Measurements from ENCODE around the gene NOTCH3.

NOTCH3 gene

GRCh38 chr19:15122331-15123030 is 78.3 kb downstream of the NOTCH3 start:
- no peak for DNase-seq

- DNase-seq, result no peak
Observed at GRCh38 chr19:15120135-15121026, 80.4 kb downstream of the NOTCH3 start.

- DNase-seq, result no peak
Observed at GRCh38 chr19:15118789-15119494, 81.9 kb downstream of the NOTCH3 start.

- DNase-seq, result no peak
Observed at GRCh38 chr19:15118248-15118647, 82.5 kb downstream of the NOTCH3 start.

GRCh38 chr19:15116856-15117255 is 83.9 kb downstream of the NOTCH3 start:
- DNase-seq, result no peak

- no peak for DNase-seq
Observed at GRCh38 chr19:15115762-15116615, 84.8 kb downstream of the NOTCH3 start.

- no peak for DNase-seq
Observed at GRCh38 chr19:15115080-15115479, 85.7 kb downstream of the NOTCH3 start.

- DNase-seq, result no peak
Observed at GRCh38 chr19:15114153-15114540, 86.6 kb downstream of the NOTCH3 start.

GRCh38 chr19:15113245-15114152 is 87.3 kb downstream of the NOTCH3 start:
- no peak for DNase-seq

GRCh38 chr19:15112385-15112784 is 88.4 kb downstream of the NOTCH3 start:
- DNase-seq, result no peak

- no peak for DNase-seq
Observed at GRCh38 chr19:15111758-15112157, 89.0 kb downstream of the NOTCH3 start.

GRCh38 chr19:15110418-15110815 is 90.4 kb downstream of the NOTCH3 start:
- no peak for DNase-seq

- no peak for DNase-seq
Observed at GRCh38 chr19:15109768-15110417, 90.9 kb downstream of the NOTCH3 start.

Measured in activated naive CD4-positive, alpha-beta T cell (primary cell).